ENCODE results near the gene KCNH6.

The KCNH6 gene

DNA sequence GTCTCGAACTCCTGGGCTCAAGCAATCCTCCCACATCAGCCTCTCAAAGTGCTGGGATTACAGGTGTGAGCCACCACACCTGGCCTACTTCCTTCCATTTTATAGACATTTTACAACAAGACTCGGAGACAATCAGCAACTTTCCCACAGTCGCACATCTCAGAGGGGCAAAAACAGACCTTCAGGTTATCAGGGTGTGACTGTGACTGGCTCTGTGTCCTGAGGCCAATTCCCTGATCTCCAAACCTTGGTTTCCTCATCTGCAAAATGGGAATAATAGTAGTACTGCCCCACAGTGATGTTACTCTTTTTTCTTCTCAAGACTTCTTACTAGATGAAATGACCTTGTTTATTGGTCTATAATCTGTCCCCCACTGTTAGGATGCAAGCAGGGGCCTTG lies 10.8 kb upstream of the KCNH6 start:
- DNase-seq: no peak

DNA sequence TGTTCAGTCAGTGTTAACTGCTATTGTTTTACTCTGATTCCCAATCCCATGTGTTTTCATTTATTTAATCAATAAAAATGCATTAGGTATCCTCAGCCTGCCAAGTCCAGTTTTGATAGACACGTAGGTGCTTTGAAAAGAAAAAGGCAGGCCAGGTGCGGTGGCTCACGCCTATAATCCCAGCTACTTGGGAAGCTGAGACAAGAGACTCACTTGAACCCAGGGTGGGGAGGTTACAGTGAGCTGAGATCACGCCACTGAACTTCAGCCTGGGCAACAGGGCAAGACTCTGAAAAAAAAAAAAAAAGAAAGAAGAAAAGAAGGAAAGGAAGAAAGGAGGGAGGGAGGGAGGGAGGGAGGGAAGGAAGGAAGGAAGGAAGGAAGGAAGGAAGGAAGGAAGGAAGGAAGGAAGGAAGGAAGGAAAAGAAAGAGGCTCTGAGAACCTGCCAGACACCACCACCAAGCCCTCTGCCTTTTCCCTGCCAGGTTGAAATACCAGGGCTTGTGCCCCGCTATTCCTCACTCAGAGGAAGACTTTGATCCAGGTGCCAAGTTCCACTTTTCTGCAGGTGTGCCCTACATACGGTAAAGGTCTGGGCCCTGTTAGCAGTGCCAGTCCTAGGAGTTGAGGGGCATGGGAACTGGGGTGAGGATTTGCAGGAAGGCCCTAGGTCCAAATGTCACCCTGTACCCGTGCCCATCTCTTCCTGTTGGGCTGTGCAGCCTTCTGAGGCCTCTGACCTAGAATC lies 10.1 kb upstream of the KCNH6 start:
- DNase-seq: no peak

DNA sequence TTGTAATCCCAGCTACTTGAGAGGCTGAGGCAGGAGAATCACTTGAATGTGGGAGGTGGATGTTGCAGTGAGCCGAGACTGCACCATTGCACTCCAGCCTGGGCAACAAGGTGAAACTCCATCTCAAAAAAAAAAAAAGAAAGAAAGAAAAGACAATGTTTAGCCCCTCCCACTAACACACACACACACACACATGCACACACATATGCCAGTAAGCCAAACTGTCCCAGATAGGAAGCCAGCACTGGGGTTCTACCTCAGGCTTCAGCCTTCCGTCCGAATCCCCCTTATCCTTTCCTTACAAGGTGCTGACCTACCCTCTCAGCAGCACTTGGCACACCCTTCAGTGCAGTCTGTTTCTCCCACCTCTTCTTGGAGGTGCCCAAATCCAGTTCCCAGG lies 8.7 kb upstream of the KCNH6 start:
- no peak for DNase-seq

DNA sequence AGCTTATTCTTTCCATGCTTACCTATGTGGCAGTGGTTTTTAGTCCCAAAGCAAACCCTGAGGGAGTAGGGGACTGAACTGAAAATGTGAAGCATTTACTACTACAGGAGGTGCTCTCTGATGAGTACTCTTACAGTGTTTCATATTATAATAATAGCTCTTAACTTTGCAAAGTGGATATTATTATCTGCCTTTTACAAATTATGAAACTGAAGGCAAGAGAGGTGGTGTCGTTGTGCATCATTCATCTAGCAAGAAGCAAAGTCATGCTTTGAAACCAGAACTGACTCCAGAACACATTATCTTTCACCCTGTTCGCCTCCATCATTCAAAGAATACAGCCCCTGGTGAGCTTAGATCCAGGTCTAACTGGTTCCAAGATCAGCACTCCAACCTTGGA lies 8.2 kb upstream of the KCNH6 start:
- no peak for DNase-seq

DNA sequence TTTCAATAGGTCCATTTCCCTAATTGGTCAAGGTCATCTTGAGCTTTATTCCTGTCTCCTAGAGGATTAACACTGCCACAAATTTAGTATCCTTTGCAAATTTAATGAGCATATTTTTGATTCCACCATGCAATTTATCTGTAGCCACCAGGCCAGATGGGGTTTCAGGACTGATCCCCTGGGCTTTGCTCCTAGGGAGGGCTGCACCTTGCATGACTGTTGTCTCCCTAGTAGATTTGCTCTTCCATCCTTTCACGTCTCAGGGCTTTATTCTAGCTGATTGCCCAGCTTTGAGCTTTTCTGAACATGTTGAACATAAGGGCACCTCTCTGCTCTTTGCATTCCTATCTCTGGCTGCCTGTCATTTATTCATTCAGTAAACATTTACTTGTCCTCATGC lies 7.7 kb upstream of the KCNH6 start:
- no peak for DNase-seq

DNA sequence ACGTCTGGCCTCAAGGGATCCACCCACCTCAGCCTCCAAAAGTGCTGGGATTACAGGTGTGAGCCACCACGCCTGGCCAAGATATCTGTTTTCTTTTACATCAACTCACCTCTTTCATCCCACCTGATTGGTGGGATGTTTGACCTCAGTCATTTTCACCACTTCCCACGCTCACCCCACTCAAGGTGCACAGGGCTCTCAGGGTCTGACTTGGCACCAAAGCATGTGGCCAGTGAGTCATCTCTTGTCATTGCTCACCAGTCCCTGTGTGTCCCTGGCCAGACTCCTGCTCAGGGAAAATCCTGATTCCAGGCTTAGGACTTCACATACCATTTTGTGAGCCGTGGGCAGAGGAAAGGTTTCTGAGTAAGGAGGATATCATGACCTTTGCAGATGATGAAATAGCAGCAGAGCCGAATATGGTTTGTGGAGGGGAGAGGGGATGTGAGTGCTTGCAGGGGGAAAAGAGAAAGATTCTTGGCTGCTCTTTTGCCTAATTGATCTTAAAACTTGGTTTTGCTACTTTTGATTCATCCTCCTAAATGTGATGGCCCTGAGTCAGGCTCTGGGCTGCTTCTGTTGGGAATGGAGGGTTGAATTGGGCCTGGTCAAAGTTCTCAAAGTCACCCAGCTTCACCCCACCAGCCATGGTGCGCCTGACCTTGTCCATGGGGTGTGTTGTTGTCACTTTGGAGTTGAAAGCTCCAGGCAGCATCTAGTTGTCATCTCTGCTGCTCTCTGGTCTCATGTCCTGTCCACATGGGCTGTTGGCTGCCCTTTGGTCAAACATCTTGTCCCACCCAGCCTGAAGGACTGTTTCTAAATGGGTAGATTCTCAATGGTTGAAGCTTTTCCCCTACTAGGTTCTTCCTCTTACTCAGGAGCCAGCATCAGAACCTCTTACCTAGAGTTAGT lies 6.0 kb upstream of the KCNH6 start:
- no peak for DNase-seq

DNA sequence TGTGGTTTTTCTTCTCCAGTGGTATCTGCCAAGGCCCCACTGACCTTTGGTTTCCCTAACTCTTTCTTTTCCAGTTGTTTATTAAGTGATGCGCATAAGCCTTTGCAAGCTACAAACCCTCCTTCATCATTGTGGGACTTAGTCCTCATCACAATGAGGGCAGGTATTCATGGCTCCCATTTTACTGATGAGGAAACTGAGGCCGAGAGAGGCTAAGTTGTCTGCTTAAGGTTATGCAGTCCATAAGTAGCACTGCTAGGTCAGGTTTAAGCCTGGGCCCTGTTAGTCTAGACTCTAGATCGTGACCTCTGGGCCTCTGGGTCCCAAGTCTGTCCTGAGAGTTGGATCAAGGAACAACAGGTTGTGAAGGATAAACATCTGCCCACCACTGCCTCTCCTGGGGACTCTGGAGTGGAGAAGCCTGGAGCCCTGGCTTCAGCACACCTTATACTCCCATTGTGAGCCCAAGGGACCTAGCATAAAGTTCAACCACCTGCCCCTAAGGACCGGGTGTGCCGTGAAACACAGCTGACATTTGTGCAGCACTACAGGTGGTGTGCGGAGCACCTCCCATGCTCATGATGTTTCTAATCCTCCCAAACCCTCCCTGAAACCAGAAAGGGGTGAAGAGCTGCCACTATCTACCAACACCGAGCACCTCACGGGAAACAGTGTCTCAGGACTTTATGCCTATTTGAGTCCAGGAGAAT lies 5.2 kb upstream of the KCNH6 start:
- no peak for DNase-seq

DNA sequence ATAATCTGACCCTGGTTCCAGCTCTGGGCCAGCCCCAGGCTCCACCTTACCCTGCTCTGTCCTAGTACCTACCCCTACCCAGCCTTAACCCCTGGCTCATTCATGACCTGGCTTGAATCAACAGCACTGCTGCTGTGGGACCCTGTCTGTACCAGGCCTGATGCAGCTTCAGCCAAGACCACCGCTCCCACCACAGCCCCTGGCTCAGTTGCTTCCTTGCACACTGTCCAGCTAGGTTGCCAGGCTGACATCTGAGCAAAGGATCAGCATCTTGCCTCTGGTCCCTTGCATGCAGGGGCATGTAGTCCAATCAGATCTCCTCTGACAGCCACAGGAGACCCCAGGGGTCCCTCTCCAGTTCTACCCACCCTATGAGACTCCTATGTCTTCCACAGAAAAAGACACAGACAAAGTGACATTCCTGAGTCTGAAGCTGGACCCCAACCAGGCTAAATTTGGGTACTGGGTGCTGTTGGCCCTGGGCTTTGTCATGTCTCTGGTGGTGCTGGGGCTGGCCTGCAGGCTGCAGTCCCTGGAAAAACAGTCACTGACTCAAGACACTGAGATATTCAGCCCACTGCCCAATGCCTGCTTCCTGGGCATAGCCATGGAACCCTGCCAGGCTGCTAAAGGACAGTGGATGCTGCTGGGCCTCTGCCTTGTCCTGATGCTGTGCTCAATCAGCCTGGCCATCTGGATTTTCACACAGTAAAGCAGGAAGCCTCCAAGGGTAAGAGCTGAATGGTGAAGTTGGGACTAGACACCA lies 3.9 kb upstream of the KCNH6 start:
- DNase-seq: no peak

DNA sequence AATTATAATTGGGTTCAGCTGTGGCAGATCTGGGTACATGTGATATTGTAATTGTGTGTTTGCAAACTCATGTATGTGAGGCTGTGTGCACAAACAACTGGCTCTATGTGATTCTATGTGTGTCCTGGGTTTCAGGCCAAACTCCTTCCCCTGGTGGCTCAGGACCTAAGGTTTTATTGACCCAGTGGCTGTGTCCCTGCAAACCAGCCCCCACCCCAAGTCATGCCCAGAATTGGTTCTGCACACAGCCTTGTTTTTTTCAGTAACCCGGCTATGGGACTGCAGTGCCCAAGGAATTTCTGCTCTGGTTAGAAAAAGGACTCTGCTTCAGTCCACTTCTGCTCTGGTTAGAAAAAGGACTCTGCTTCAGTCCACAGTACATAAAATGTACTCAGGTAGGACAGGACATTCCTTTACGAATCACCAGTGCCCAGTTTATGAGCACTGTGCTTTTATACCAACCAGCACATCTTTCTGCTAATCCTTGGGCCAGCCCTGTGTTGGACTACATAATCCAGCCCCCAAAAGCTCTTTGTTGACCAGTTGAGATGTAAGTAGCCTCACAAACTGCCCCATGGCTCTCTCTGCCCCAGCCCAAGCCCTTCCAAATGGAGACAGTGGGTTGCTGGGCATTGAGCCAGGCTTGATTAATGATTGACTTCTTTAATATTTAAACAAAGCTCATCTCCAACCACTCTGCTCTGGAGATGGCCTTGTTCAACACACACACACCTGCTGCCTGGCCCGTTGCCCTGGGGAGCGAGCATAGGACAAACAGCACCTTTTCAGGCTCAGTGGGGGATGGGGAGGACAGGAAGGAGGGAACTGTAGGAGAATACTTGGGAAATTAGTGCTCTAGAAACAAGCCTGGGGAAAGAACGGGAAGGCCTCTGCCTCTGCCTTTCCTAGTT lies 2.9 kb upstream of the KCNH6 start:
- DNase-seq: no peak

DNA sequence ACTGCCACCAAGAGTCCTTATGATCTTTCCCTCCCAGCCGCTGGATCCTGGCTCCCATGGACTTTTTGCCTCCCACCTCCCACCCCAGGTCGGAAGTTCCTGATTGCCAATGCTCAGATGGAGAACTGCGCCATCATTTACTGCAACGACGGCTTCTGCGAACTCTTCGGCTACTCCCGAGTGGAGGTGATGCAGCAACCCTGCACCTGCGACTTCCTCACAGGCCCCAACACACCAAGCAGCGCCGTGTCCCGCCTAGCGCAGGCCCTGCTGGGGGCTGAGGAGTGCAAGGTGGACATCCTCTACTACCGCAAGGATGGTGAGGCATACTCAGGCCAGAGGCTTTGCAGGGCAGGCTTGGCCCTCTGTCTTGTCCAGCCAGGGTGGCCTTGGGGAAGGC lies 893 bp downstream of the KCNH6 start:
- no peak for DNase-seq

DNA sequence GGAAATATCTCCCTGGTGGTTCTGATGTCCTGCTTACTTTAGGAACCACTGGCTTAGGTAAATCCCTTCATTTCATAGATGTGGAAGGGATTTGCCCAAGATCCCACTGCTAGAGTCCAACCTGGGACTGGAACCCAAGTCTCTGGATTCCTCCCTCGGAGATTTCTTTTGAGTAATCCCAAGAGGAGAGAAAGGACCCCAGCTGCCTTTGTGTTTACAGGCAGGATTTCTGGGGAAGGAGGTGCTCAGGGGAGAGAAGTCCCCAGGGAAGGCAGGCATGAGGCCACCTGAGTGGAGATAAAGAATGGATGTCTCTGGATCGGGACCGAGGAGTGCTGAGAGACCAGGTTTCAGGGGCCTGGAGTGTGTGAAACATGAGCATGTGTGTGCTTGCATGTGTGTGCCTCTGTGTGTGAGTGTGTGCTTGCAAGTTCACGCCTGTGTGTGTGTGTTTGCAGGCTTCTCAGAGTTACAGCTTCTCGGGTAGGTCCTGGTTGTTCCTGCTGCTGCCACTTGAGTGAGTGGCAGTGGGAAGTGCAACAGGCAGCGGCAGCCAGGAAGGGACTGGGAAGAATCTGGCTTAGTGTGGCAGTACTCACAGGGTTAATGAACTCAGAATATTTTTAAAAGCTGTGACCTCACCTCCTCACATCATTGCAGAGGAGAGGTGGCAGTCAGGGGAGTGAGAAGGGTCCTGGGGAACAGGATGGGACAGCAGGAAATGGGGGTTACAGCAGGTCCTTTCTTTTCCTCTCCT lies 2.2 kb downstream of the KCNH6 start:
- no peak for DNase-seq

DNA sequence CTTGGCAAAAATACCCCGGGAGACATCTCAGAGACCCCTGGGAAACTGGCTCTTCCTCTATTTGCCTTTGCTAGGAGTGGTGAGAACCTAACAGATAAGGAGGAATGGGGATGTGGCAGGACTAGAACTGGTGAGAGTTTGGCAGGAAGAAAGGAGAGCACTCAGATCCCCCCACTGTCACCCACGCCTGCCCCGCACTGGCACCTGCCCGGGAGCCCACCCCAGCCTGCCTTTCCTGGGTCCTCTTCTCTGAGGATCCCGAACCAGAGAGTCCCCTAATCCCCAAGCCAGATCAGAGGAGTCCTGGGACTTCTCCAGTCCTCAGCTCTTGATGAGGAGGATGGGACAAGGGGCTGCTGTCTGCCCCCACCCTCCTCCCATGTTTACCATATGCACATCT lies 3.7 kb downstream of the KCNH6 start:
- no peak for DNase-seq

DNA sequence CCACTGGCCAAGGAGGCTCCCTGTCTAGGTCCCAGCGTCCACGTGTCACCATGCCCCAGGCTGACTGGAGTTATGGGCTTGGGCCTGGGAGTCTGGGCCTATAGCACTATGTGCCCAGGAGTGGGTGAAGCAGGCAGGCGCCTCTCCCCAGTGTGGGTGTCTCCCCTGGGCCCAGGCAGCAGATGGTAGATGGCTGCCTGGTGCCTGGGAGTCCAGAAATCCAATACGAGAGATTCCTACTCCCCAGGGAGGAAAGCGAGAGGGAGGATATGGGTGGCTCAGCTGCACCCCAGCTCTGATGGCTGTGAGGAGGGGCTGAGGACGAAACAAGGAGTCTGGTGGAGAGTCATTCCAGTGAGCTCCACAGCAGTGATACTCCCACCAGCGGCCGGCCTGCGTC lies 5.0 kb downstream of the KCNH6 start:
- no peak for DNase-seq

DNA sequence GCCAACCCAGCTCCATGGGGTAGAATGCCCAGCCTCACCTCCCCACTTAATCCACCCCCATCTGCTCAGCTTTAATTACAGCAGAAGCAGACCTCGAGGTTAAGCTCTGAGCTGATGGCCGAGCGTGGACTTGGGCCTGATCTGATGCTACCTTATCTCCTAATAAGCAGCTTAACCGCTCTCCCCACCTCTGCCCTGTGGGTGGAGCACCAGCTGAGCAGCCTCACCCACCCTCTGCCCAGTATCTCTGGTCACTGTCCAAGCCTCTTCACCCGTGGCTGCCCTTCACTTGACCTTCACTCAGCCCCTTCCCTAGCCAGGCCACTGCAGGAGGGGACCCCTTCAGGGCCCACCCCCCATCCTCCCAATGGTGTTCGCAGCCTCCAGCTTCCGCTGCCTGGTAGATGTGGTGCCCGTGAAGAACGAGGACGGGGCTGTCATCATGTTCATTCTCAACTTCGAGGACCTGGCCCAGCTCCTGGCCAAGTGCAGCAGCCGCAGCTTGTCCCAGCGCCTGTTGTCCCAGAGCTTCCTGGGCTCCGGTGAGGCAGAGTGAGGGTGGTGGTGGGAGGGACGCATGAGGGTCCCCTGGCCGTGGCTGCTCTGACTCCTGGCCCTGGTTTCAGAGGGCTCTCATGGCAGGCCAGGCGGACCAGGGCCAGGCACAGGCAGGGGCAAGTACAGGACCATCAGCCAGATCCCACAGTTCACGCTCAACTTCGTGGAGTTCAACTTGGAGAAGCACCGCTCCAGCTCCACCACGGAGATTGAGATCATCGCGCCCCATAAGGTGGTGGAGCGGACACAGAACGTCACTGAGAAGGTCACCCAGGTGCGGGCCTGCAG lies 6.8 kb downstream of the KCNH6 start:
- DNase-seq: no peak

DNA sequence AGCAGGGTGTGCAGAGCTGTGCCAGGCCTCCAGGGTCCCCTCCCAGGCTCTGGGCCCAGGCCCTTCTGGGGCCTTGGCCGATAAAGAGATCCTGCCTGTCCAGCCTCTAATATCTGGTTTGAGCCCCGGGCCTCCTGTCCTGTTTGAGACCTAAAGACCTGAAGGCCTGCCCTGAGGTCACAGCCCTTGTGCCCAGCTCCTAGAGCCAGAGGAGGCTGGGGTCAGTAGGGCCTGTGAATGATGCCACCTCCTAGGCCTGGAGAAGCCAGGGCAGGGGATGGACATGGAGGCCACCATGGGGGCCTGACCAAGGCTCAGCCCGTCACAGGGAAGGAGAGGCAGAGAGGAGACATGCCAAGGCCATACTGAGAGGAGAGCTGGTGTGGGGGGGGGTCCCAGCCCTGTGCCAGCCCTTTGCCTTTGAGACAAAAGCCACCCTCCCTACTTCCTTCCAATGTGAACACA lies 7.4 kb downstream of the KCNH6 start:
- DNase-seq: no peak

DNA sequence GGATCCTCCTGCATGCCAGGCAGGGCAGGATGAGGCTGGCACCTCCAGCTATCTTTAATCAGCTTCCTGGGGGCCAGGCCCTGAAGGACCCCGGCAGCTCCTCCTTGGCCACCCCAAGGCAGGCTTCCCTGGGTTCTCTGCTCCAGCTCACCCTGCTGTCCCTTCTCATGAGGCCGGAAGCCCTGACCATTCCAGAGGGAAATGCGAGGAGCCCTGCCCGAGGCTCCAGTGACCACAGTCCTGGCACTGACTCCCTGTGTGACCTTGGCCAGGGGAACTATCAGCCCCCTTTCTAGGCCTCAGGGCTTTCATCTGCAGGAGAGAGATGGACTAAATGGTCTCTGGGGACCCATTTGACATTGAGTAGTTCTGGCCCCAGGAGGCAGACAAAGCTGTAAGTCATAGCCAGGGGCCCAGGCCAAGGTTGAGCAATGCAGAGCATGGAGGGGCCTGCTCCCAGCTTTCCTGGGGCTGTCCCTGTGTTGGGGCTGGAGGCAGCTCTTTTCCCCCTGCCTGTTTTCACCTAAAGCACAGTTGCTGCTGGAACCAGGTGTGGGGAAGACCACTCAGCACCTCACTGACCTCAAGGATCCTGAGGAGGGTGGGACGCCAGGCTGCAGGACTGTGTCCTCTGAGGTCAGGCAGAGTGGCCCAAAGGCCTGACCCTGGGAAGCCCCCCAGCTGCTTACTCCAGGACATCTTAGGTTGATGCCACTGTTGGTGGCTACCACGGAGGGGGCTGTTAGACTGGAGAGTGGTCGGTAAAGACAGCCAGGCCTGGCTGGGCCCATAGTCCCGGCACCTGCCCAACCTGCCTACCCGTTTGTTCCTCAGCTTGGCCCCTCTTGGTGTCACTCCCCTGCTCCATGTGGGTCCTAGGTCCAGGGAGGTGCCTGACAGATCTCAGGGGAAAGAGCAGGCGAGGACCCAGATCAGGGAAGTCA lies 8.1 kb downstream of the KCNH6 start:
- no peak for DNase-seq

DNA sequence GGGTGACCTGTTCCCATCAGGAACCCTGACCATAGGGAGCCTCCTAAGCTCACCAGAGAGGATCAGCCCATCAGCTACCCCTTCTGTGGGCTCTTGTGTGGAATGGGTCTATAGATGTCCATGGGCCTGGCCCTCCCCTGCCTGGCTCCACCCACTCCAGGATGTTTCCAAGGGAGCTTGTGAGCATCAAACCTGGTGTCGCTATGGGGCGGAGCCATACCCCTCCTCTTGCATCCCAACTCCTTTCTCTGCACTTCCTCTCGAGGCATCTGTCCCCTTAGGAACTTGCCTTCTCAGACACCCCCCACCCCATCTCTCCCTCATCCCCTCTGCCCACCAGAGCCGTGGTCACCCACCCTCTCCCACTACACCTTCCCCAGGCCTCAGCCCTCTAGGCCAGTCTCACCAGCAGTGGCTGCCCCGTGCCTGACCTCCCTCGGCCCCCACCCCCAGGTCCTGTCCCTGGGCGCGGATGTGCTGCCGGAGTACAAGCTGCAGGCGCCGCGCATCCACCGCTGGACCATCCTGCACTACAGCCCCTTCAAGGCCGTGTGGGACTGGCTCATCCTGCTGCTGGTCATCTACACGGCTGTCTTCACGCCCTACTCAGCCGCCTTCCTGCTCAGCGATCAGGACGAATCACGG lies 10.4 kb downstream of the KCNH6 start:
- no peak for DNase-seq

DNA sequence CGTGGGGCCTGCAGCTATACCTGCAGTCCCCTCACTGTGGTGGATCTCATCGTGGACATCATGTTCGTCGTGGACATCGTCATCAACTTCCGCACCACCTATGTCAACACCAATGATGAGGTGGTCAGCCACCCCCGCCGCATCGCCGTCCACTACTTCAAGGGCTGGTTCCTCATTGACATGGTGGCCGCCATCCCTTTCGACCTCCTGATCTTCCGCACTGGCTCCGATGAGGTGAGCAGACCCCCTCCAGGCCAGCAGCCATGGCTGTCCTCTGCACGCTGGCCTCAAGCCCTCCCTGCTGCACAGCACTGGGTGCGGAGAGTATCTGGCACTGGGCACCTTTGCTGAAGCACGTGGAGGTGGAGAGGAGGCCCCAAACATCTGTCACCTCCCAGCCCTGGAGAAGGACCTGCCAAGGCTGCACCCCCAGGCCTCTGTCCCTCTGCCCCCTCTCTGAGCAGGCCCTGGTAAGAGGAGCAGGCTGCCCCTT lies 11.0 kb downstream of the KCNH6 start:
- no peak for DNase-seq

All from femur (tissue), 1 donor.